Measurements from ENCODE around the gene DOCK7.

The DOCK7 gene

GRCh38 chr1:62426237-62426636, 261.9 kb downstream of the DOCK7 start:
- Histone ChIP-seq H3K27me3 (ENCODE audit: insufficient read depth, low read length, poor library complexity, severe bottlenecking) (no peaks in the 10 kb centered on the region), H3K4me1 (ENCODE audit: insufficient read depth, low read length, poor library complexity, severe bottlenecking) (peaks cover 3% of the 10 kb centered on the region), H2AFZ (ENCODE audit: low read length) (peak overlapping the region; percentile 84), H3K9me2 (replicated peaks; ENCODE audit: low read depth, low read length) (no peaks in the 10 kb centered on the region), H3K79me2 (ENCODE audit: insufficient read depth, low read length) (no peaks in the 10 kb centered on the region), H3K36me3 (ENCODE audit: insufficient read depth, low read length) (no peaks in the 10 kb centered on the region), H3F3A (ENCODE audit: low read depth) (no peaks in the 10 kb centered on the region), H4K20me1 (ENCODE audit: insufficient read depth, low read length, poor library complexity, severe bottlenecking) (no peaks in the 10 kb centered on the region), H3K9ac (ENCODE audit: low read depth, low read length, poor library complexity, severe bottlenecking) (no peak overlapping the region), H3K9me3 (ENCODE audit: insufficient read depth, low read depth, low read length) (no peaks in the 10 kb centered on the region), H3K4me3 (ENCODE audit: low read length, poor library complexity, severe bottlenecking) (no peak overlapping the region), H3K4me2 (ENCODE audit: low read depth, low read length, poor library complexity, severe bottlenecking) (peak overlapping the region; percentile 7)
- TF ChIP-seq CTCF (conservative IDR thresholded peaks at IDR 0.05; ENCODE audit: low read length) (no peak), EZH2phosphoT487 (IDR thresholded peaks at IDR 0.05; ENCODE audit: borderline replicate concordance) (no peak)

GRCh38 chr1:62425041-62425440, 263.1 kb downstream of the DOCK7 start:
- Histone ChIP-seq H3K27me3 (ENCODE audit: insufficient read depth, low read length, poor library complexity, severe bottlenecking) (no peaks in the 10 kb centered on the region), H2AFZ (ENCODE audit: low read length) (no peak overlapping the region), H3K4me3 (ENCODE audit: low read length, poor library complexity, severe bottlenecking) (no peak overlapping the region), H4K20me1 (ENCODE audit: insufficient read depth, low read length, poor library complexity, severe bottlenecking) (no peaks in the 10 kb centered on the region), H3K36me3 (ENCODE audit: insufficient read depth, low read length) (no peaks in the 10 kb centered on the region), H3K9ac (ENCODE audit: low read depth, low read length, poor library complexity, severe bottlenecking) (no peak overlapping the region), H3K4me2 (ENCODE audit: low read depth, low read length, poor library complexity, severe bottlenecking) (no peak overlapping the region), H3K9me2 (replicated peaks; ENCODE audit: low read depth, low read length) (no peaks in the 10 kb centered on the region), H3K9me3 (ENCODE audit: insufficient read depth, low read depth, low read length) (no peaks in the 10 kb centered on the region), H3F3A (ENCODE audit: low read depth) (no peaks in the 10 kb centered on the region), H3K4me1 (ENCODE audit: insufficient read depth, low read length, poor library complexity, severe bottlenecking) (peaks cover 3% of the 10 kb centered on the region), H3K79me2 (ENCODE audit: insufficient read depth, low read length) (no peaks in the 10 kb centered on the region)
- no peak for TF ChIP-seq EZH2phosphoT487 (IDR thresholded peaks at IDR 0.05; ENCODE audit: borderline replicate concordance)
- no peak for TF ChIP-seq CTCF (conservative IDR thresholded peaks at IDR 0.05; ENCODE audit: low read length)

GRCh38 chr1:62424411-62424810, 263.8 kb downstream of the DOCK7 start:
- TF ChIP-seq CTCF (conservative IDR thresholded peaks at IDR 0.05; ENCODE audit: low read length) (no peak), EZH2phosphoT487 (IDR thresholded peaks at IDR 0.05; ENCODE audit: borderline replicate concordance) (no peak)
- no peaks in the 10 kb centered on the region for H3K9me3 ChIP-seq (ENCODE audit: insufficient read depth, low read depth, low read length)
- H4K20me1 ChIP-seq (ENCODE audit: insufficient read depth, low read length, poor library complexity, severe bottlenecking) = no peaks in the 10 kb centered on the region
- H3K9ac ChIP-seq (ENCODE audit: low read depth, low read length, poor library complexity, severe bottlenecking) = no peak overlapping the region
- H3F3A ChIP-seq (ENCODE audit: low read depth) = no peaks in the 10 kb centered on the region
- H2AFZ ChIP-seq (ENCODE audit: low read length) = no peak overlapping the region
- H3K27me3 ChIP-seq (ENCODE audit: insufficient read depth, low read length, poor library complexity, severe bottlenecking) = no peaks in the 10 kb centered on the region
- H3K4me1 ChIP-seq (ENCODE audit: insufficient read depth, low read length, poor library complexity, severe bottlenecking) = peaks cover 3% of the 10 kb centered on the region
- H3K36me3 ChIP-seq (ENCODE audit: insufficient read depth, low read length) = no peaks in the 10 kb centered on the region
- H3K9me2 ChIP-seq (replicated peaks; ENCODE audit: low read depth, low read length) = no peaks in the 10 kb centered on the region
- H3K4me3 ChIP-seq (ENCODE audit: low read length, poor library complexity, severe bottlenecking) = no peak overlapping the region
- H3K79me2 ChIP-seq (ENCODE audit: insufficient read depth, low read length) = no peaks in the 10 kb centered on the region
- no peak overlapping the region for H3K4me2 ChIP-seq (ENCODE audit: low read depth, low read length, poor library complexity, severe bottlenecking)
